Measurements from ENCODE around the gene KBTBD2.
"Not testable (repeated sequence)": the region's sequence is repeated elsewhere in the genome, so short reads cannot be mapped to it uniquely, and the experiment has no call there.

- TF ChIP-seq CTCF (IDR thresholded peaks at IDR 0.05; ENCODE audit: insufficient read depth, low read length); POLR2AphosphoS5 (IDR thresholded peaks at IDR 0.05; ENCODE audit: low read depth); REST (IDR thresholded peaks at IDR 0.05; ENCODE audit: insufficient replicate concordance, low read depth): not testable (repeated sequence)
Observed at GRCh38 chr7:32848655-32849054, 42.9 kb downstream of the KBTBD2 start.
